ENCODE data around the gene WDR20.
"Not testable (repeated sequence)": the region's sequence is repeated elsewhere in the genome, so short reads cannot be mapped to it uniquely, and the experiment has no call there.

Gene WDR20, protein sequence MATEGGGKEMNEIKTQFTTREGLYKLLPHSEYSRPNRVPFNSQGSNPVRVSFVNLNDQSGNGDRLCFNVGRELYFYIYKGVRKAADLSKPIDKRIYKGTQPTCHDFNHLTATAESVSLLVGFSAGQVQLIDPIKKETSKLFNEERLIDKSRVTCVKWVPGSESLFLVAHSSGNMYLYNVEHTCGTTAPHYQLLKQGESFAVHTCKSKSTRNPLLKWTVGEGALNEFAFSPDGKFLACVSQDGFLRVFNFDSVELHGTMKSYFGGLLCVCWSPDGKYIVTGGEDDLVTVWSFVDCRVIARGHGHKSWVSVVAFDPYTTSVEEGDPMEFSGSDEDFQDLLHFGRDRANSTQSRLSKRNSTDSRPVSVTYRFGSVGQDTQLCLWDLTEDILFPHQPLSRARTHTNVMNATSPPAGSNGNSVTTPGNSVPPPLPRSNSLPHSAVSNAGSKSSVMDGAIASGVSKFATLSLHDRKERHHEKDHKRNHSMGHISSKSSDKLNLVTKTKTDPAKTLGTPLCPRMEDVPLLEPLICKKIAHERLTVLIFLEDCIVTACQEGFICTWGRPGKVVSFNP

GRCh38 chr14:102139286-102140026 lies at the start of gene WDR20:
Gene WDR20, plus strand, starts transcription at chr14:102139897. Its CDS starts 27 bp downstream, at chr14:102139924.
- peak; percentile 100 for DNase-seq

- no peak for DNase-seq
Measured at GRCh38 chr14:102090713-102091112, 49.0 kb upstream of the WDR20 start.

- DNase-seq, result no peak
Measured at GRCh38 chr14:102092806-102093205, 46.9 kb upstream of the WDR20 start.

- no peak for DNase-seq
Measured at GRCh38 chr14:102094101-102094500, 45.6 kb upstream of the WDR20 start.

- DNase-seq, result no peak
Measured at GRCh38 chr14:102095231-102095870, 44.3 kb upstream of the WDR20 start.

- no peak for DNase-seq
Measured at GRCh38 chr14:102095871-102096568, 43.7 kb upstream of the WDR20 start.

GRCh38 chr14:102096569-102097188 lies 43.0 kb upstream of the WDR20 start:
- DNase-seq, result peak; percentile 78

- no peak for DNase-seq
Measured at GRCh38 chr14:102097441-102098135, 42.1 kb upstream of the WDR20 start.

- no peak for DNase-seq
Measured at GRCh38 chr14:102103062-102103695, 36.5 kb upstream of the WDR20 start.

DNA sequence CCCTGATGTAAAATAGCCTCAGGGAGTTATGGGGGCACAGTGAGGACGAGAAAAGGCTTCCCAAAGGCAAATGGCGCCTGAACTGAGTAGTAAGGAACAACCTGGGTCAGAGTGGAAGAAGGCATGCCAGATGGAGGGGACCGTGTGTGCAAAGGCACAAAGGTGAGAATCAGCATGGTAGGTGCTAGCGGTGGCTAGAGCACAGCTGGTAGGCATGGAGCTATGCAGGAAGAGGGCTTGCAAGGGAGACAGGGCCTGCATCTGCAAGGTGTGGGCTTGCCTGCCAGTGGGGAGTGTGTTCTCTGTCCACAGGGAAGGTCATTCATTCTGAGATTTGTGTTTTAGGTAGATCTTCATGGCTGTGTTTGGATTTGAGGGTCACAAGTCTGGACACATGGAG lies 34.3 kb upstream of the WDR20 start:
- DNase-seq, result no peak

- DNase-seq, result not testable (repeated sequence)
Measured at GRCh38 chr14:102109332-102109731, 30.4 kb upstream of the WDR20 start.

DNA sequence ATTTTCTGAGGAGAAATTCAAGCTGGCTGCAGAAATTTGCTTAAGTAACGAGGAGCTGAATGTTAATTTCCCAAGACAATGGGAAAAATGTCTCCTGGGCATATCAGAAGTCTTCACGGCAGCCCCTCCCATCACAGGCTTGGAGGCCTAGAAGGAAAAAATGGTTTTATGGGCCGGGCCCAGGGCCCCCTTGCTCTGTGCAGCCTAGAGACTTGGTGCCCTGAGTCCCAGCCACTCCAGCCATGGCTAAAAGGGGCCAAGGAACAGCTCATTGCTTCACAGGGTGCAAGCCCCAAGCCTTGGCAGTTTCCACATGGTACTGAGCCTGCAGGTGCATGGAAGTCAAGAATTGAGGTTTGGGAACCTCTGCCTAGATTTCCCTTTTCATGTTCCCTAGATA lies 28.6 kb upstream of the WDR20 start:
- no peak for DNase-seq

DNA sequence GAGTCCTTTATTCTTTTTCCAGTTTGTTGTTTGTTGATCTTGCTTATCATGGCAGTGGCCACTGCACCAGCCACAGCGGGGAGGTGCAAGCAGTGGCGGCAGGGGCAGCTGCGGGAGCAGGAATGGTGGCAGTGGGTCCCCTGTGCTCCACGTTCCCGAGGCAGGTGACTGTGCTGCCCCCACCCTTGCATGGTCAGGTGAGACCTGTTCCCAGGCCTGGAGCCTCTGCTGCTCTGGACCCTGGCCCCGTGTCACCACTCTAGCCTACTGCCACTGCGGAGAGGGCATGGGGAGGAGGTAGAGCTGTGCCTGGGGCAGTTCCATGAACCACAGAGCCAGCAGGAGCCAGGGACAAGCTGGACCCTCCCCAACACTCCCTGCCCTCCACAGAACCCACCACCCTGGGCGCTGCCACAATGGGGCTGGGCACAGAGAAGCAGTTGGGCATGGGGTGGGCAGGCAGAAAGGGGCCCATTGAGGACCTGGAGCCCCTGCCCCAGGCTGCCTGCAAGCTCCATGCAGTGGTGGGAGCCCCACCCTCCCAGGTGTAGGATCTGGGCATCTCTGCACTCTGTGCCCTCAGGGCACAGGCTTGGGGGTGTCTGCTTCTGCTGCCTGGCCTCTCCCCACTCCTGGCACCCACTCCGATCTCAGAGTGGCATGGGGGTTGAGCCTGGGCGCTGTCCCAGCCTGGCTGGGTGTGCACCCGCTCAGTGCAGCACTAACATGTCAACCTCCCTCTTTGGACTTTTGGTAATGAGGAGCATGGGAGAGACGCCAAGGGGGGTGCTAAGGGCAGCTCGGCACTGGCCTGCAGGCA lies 23.1 kb upstream of the WDR20 start:
- no peak for DNase-seq

DNA sequence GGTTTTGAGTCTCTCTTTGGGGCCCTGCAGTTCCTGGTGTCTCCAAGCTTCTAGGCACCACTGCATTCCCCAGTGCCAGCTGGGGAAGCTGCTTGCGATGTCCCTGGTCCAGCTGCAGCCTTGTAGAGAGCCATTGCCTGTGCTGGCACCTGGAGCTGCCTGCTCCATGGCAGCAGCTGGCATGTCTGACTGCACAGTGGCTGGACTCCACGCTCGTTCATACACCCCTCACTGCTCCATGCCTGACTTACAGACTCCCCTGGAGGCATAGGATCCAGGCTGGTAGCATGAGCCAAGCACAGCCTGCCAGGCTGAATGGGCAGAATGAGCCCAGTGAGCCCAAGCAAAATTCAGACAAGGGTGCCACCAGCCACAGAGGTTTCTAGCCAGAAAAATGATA lies 21.8 kb upstream of the WDR20 start:
- no peak for DNase-seq

- no peak for DNase-seq
Measured at GRCh38 chr14:102120888-102121287, 18.8 kb upstream of the WDR20 start.

DNA sequence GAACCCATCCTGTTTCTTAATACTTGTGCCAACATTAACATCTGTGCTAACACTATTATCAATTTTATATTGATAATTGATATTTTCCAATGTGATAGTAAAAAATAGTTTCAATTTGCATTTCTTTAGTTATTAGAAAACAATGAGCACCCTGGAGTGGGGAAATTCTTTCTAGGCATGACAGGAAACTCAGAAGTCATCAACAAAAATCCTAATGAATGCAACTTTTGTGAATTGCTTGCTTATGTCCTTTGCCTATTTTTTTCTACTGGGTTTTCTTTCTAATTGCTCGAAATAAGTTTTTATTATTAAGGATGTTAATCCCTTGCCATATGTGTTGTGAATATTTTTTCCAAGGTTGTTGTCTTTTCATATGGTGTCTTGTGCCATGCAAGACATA lies 18.1 kb upstream of the WDR20 start:
- no peak for DNase-seq

- no peak for DNase-seq
Measured at GRCh38 chr14:102124419-102124818, 15.3 kb upstream of the WDR20 start.

DNA sequence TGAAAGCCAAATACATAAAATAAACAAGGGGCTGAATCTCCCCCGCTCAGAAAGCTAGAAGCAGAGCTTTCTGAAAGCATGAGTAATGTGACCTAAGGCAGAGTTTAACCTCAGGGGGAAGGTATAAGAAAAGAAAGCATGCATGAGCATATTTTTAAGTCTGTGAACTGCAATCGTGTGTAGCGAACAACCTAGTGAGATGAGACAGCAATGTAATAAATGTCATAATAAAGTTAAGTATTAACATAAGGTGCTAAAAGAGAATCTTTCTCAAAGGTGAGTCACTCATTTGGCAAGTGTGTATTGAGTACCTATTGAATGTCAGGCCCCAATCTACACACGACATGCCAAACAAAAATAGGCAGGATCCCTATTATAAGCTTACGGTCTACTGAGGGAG lies 14.2 kb upstream of the WDR20 start:
- no peak for DNase-seq

- no peak for DNase-seq
Measured at GRCh38 chr14:102126807-102127455, 12.8 kb upstream of the WDR20 start.

DNA sequence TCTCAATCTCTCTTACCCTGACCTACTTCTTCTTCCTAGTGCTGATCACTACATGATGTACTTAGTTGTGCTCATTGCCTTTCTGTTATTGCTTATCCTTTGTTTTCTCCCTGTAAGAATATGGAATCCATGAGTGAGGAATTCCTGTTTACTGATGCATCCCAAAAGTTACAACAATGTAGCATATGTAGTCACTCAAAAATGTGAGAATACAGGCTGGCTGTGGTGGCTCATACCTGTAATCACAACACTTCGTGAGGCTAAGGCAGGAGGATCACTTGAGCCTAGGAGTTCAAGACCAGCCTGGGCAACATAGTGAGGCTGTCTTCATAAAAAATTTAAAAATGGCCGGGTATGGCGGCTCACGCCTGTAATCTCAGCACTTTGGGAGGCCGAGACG lies 8.0 kb upstream of the WDR20 start:
- DNase-seq, result no peak

Measured in activated T-cell treated with anti-CD3 and anti-CD28 coated beads, Interleukin-2, amount 50 U/mL, for 1 hour (primary cell).